Activated T-helper 1 cell treated with anti-CD3 and anti-CD28 coated beads, Interleukin-12 subunit alpha, Interleukin-12 subunit beta, Interleukin-2, Interleukin-4 antibody, amounts not matched to agents 30 ng/mL and 10 ng/mL and 1 ng/mL, durations not matched to agents 14 hours and 24 hours and 36 hours (primary cell): ENCODE results near the gene ELP4. TPM values are rescaled to one million over a fixed set of nuclear protein-coding genes. Genes with fewer than 3 reads are reported as not detected.

Experiments used
- DNase-seq: peaks from one replicate; pipeline ENCODE4 v3.0.0; 2021; ENCODE audit warnings: low spot score
- H3K27ac Mint-ChIP-seq: one replicate; pipeline ENCODE4 v1.8.0; 2021; ENCODE audit warnings: mild to moderate bottlenecking, mixed read lengths
- H3K27me3 Mint-ChIP-seq: one replicate; pipeline ENCODE4 v1.8.0; 2022; ENCODE audit warnings: mild to moderate bottlenecking, moderate library complexity, mixed read lengths; ENCODE audit not compliant: insufficient read depth
- H3K36me3 Mint-ChIP-seq: one replicate; pipeline ENCODE4 v1.8.0; 2021; ENCODE audit warnings: low read depth, mixed read lengths
- H3K4me1 Mint-ChIP-seq: one replicate; pipeline ENCODE4 v1.8.0; 2021; ENCODE audit warnings: low read depth, mixed read lengths
- H3K4me3 Mint-ChIP-seq: one replicate; pipeline ENCODE4 v1.8.0; 2021; ENCODE audit warnings: mild to moderate bottlenecking, moderate library complexity, mixed read lengths
- H3K9me3 Mint-ChIP-seq: one replicate; pipeline ENCODE4 v1.8.0; 2021; ENCODE audit warnings: mixed read lengths
- intact Hi-C: fragments of 100-400 bp; cut with micrococcal nuclease; formaldehyde crosslinking; loops from one replicate; pipeline ENCODE4 v1.15.1; 2024
- total RNA-seq: library from RNA; stranded (reverse); gene quantifications from 2 replicates; pipeline ENCODE4 v1.2.3, GENCODE V29; 2022

Gene ELP4
- total RNA-seq, 1 donor from 2014 or later: 15.1 TPM

DNA sequence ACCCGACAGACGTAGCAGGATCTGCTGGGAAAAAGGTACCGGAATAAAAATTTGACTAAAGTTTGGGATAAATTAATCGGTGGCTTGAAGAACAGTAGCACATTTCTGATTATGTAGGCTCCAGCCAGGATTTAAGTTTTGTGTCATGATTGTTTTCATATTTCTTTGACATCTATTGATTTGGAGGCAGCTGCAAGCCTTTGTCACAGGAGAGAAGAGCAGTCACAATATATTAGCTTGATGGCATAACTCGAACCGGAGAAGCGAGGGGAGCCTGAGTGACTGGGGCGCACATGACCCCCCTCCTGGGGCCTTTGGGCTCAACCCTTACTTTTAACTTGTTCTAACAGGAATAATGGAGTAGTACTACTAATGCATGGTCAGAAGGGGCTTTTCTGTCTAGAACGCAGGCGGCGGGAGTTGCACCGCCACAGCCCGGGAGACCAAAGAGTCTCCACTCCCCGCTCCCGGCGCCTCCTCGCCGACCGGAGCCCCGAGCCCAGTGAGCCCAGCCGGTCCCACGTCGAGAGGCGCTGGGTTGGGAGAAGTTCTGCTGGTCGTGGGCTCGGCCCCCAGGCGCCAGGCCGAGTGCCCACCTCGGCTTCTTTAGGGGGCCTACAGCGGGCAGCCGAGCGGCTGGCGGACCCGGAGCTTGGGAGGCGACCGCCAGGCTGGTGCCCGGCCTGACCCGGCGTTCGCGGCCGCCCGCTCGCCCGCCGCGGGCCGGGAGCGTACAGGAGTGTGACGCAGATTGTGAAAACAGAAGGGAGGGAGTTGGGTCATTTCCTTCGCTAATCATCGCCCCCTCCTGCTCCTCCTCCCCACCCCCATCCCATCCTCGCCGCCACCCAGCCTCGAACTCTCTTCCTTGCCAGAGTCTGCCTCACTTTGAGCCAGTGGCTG lies 317.2 kb downstream of the ELP4 start:
- no peaks in the 10 kb centered on the region for H3K36me3 Mint-ChIP-seq
- peak overlapping the region; percentile 62 for H3K27ac Mint-ChIP-seq
- intact Hi-C loops: loop anchor here (5.0 kb wide), 1 partner anchor 131 kb away; no protein-coding TSS in a partner anchor
- peaks cover 7% of the 10 kb centered on the region for H3K4me1 Mint-ChIP-seq
- no peaks in the 10 kb centered on the region for H3K9me3 Mint-ChIP-seq
- peak overlapping the region; percentile 1 for H3K4me3 Mint-ChIP-seq
- no peak for DNase-seq
- H3K27me3 Mint-ChIP-seq: peaks cover 75% of the 10 kb centered on the region

GRCh38 chr11:31827455-31828206 lies 318.1 kb downstream of the ELP4 start:
- H3K9me3 Mint-ChIP-seq: no peaks in the 10 kb centered on the region
- H3K36me3 Mint-ChIP-seq: no peaks in the 10 kb centered on the region

DNA sequence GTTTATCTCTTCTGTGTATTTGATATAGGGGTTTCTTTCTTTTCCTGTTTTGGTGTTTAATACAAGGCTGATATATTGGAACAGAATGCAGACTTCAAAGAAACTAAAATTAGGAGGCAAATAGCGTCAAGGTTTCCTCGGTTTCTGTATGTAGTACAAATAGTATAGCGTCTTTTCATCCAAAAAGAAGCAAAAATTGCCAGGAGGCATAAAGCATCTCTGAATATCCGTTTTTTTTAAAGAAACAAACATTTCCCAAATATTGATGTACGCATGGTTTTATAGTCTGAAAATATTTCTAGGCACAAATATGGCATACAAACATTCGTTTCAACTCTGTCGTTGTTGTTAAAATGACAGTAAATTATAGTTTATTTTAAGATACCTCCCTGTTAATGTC lies 318.6 kb downstream of the ELP4 start:
- no peak overlapping the region for H3K27ac Mint-ChIP-seq

More at GRCh38 chr11:31827455-31828206, 318.1 kb downstream of the ELP4 start:
- intact Hi-C loops: loop anchor here (5.0 kb wide), 1 partner anchor 130 kb away; no protein-coding TSS in a partner anchor
- Mint-ChIP-seq H3K4me3 (no peak overlapping the region), H3K27ac (peak overlapping the region; percentile 53), H3K27me3 (peaks cover 67% of the 10 kb centered on the region), H3K4me1 (peaks cover 7% of the 10 kb centered on the region)
- DNase-seq: no peak

GRCh38 chr11:31830406-31830805 lies 320.8 kb downstream of the ELP4 start:
- Mint-ChIP-seq H3K27me3 (peaks cover 46% of the 10 kb centered on the region), H3K4me1 (peaks cover 7% of the 10 kb centered on the region), H3K9me3 (no peaks in the 10 kb centered on the region), H3K27ac (no peak overlapping the region), H3K4me3 (no peak overlapping the region), H3K36me3 (no peaks in the 10 kb centered on the region)
- intact Hi-C loops: no loop called here
- DNase-seq: no peak

More for the DNA sequence above, 318.6 kb downstream of the ELP4 start:
- Mint-ChIP-seq H3K4me3 (no peak overlapping the region), H3K9me3 (no peaks in the 10 kb centered on the region), H3K36me3 (no peaks in the 10 kb centered on the region), H3K27me3 (peaks cover 61% of the 10 kb centered on the region), H3K4me1 (peaks cover 7% of the 10 kb centered on the region)
- intact Hi-C loops: loop anchor here (5.0 kb wide), 1 partner anchor 129 kb away; no protein-coding TSS in a partner anchor
- no peak for DNase-seq

GRCh38 chr11:31834237-31834636 lies 324.7 kb downstream of the ELP4 start:
- no peak for DNase-seq
- Mint-ChIP-seq H3K4me3 (no peak overlapping the region), H3K27me3 (peaks cover 34% of the 10 kb centered on the region), H3K9me3 (no peaks in the 10 kb centered on the region), H3K27ac (no peak overlapping the region), H3K36me3 (no peaks in the 10 kb centered on the region), H3K4me1 (no peaks in the 10 kb centered on the region)
- intact Hi-C loops: no loop called here

Other genes with a start within 250 kb of the ELP4 start
- not detected in 2 replicates for gene DCDC1, start 140.0 kb upstream of the ELP4 start, total RNA-seq
- 15.8 and 20.6 TPM in 2 replicates for gene DNAJC24, start 139.9 kb upstream of the ELP4 start, total RNA-seq
- 22.3 and 24.6 TPM in 2 replicates for gene IMMP1L, start 145 bp upstream of the ELP4 start, total RNA-seq